GM19455 (cell line): ENCODE data around the gene HBD.

Source experiments
- ATAC-seq: cut with Tn5 transposase; IDR thresholded peaks from one replicate; pipeline ENCODE4 v1.9.1; 2021; ENCODE audit not compliant: unreplicated experiment

Gene HBD

DNA sequence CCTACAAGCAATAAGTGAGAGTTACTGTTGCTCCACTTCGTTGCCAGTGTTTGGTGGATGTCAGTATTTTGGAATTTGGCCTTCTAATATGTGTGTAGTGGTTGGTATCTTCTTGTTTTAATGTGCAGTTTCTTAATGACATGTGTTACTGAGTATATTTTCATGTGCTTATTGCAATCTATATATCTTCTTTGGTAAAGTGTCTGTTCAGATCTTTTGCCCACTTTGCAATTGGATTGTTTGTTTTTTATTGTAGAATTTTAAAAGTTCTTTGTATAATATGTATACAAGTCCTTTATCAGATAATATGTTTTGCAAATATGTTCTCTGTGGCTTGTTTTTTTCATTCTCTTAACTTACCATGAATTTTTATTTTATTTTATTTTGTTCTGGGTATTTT lies 41.5 kb downstream of the HBD start:
- ATAC-seq = no peak

DNA sequence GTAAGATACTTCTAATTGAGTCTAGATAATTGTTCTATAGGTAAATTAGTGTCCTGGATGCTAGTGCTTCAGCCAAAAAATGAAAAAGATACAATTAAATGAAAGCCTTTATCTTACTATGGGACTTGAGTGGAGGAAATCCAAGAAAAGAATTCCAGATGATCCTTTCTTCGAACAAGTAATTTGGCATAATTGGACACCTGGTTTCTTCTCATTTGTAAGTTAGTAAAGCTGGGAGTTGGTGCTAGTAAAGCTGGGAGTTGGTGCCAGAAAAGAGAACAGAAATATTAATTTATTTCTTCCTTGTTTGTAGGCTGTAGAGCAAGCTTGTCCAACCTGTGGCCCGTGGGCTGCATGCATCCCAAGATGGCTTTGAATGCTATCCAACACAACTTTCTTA lies 46.1 kb downstream of the HBD start:
- no peak for ATAC-seq
